ENCODE results near the gene XPR1.
"Not testable (repeated sequence)": the region's sequence is repeated elsewhere in the genome, so short reads cannot be mapped to it uniquely, and the experiment has no call there.

DNA sequence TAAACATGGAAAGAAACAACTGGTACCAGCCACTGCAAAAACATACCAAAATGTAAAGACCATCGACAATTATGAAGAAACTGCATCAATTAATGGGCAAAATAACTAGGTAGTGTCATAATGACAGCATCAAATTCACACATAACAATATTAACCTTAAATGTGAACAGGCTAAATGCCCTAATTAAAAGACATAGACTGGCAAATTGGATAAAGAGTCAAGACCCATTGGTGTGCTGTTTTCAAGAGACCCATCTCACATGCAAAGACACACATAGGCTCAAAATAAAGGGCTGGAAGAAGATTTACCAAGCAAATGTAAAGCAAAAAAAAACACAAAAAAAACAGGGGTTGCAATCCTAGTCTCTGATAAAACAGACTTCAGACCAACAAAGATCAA lies 201.4 kb downstream of the XPR1 start:
- not testable (repeated sequence) for TF ChIP-seq POLR2A, TAF1, POLR2AphosphoS5, POU2F2 (IDR thresholded peaks at IDR 0.05; ENCODE audit: low read depth, low read length)
